Cardiac muscle cell (in vitro differentiated cells and primary cell): ENCODE results near the gene CD160. TPM values are rescaled to one million over a fixed set of nuclear protein-coding genes. Genes with fewer than 3 reads are reported as not detected.
"Not testable (repeated sequence)": the region's sequence is repeated elsewhere in the genome, so short reads cannot be mapped to it uniquely, and the experiment has no call there.

Source experiments
- DNase-seq, 2 donors: peaks; one replicate each; pipeline versions ENCODE4 v3.0.0 to v3.0.0-alpha.2; 2010 to 2017; ENCODE audit warnings: low read depth in 1 of 2, low spot score in 1 of 2
- H3K27ac ChIP-seq: fragments of 200-600 bp; sonication (generic); 2 replicates; pipeline ENCODE4 v1.5.1; 2016
- H3K27me3 ChIP-seq: fragments of 200-600 bp; sonication (generic); 2 replicates; pipeline ENCODE4 v1.6.0; 2016; ENCODE audit warnings: control low read depth
- H3K36me3 ChIP-seq: fragments of 200-600 bp; sonication (generic); 2 replicates; pipeline ENCODE4 v1.5.1; 2016; ENCODE audit warnings: control low read depth
- H3K4me1 ChIP-seq: fragments of 200-600 bp; sonication (generic); 2 replicates; pipeline ENCODE4 v1.8.1; 2017; ENCODE audit warnings: low read depth, mild to moderate bottlenecking, mixed run types
- H3K4me3 ChIP-seq: fragments of 200-600 bp; sonication (generic); 2 replicates; pipeline ENCODE4 v1.5.1; 2016; ENCODE audit warnings: mild to moderate bottlenecking
- H3K9me3 ChIP-seq: fragments of 200-600 bp; sonication (generic); 2 replicates; pipeline ENCODE4 v1.5.1; 2017; ENCODE audit warnings: low read depth, mild to moderate bottlenecking, control low read depth
- CTCF ChIP-seq: IDR thresholded peaks from 2 replicates; pipeline ENCODE4 v1.5.1; 2012; ENCODE audit warnings: low read depth, mild to moderate bottlenecking, low read length
- polyA plus RNA-seq: library from polyadenylated mRNA; unstranded; fragments of >200 nt; fragmentation: Nextera tagmentation; extraction: Ambion mirVana; gene quantifications from 2 replicates; pipeline ENCODE4 v1.2.1, GENCODE V29; 2016
- total RNA-seq: library from RNA; depleted of rRNA; stranded (reverse); fragments of >200 nt; gene quantifications from 2 replicates; pipeline ENCODE4 v1.2.3, GENCODE V29; 2016

Gene CD160
- total and polyA plus RNA-seq, 2 experiments from 2014 or later = 0.35 TPM; not detected in 1

- Histone ChIP-seq H3K4me3 (no peak overlapping the region), H3K36me3 (peaks cover 9% of the 10 kb centered on the region), H3K27me3 (no peaks in the 10 kb centered on the region), H3K4me1 (no peaks in the 10 kb centered on the region), H3K27ac (no peak overlapping the region), H3K9me3 (no peaks in the 10 kb centered on the region)
- no peak for DNase-seq
- no peak for TF ChIP-seq CTCF
Observed at GRCh38 chr1:145758116-145758515, 38.8 kb downstream of the CD160 start.

- TF ChIP-seq CTCF = no peak
- DNase-seq = no peak
- H3K4me3 ChIP-seq = no peak overlapping the region
- no peaks in the 10 kb centered on the region for H3K9me3 ChIP-seq
- H3K4me1 ChIP-seq = no peaks in the 10 kb centered on the region
- no peaks in the 10 kb centered on the region for H3K27me3 ChIP-seq
- peaks cover 9% of the 10 kb centered on the region for H3K36me3 ChIP-seq
- H3K27ac ChIP-seq = no peak overlapping the region
Observed at GRCh38 chr1:145758575-145758974, 39.3 kb downstream of the CD160 start.

GRCh38 chr1:145759721-145760120, 40.4 kb downstream of the CD160 start:
- H3K4me3 ChIP-seq = no peak overlapping the region
- no peaks in the 10 kb centered on the region for H3K9me3 ChIP-seq
- H3K27ac ChIP-seq = no peak overlapping the region
- DNase-seq = no peak
- peaks cover 9% of the 10 kb centered on the region for H3K36me3 ChIP-seq
- no peaks in the 10 kb centered on the region for H3K4me1 ChIP-seq
- no peak for TF ChIP-seq CTCF
- H3K27me3 ChIP-seq = no peaks in the 10 kb centered on the region

GRCh38 chr1:145760395-145760949, 41.2 kb downstream of the CD160 start:
- not testable (repeated sequence) for H3K27me3 ChIP-seq, H3K36me3 ChIP-seq, H3K4me3 ChIP-seq, H3K9me3 ChIP-seq, DNase-seq, H3K4me1 ChIP-seq, H3K27ac ChIP-seq

GRCh38 chr1:145761498-145761897, 42.2 kb downstream of the CD160 start:
- not testable (repeated sequence) for H3K27me3 ChIP-seq, H3K4me1 ChIP-seq, H3K9me3 ChIP-seq, H3K36me3 ChIP-seq, H3K4me3 ChIP-seq, H3K27ac ChIP-seq, DNase-seq

- H3K4me1 ChIP-seq, DNase-seq, H3K9me3 ChIP-seq, H3K27me3 ChIP-seq, H3K27ac ChIP-seq, H3K4me3 ChIP-seq, H3K36me3 ChIP-seq: not testable (repeated sequence)
Observed at GRCh38 chr1:145762001-145762400, 42.7 kb downstream of the CD160 start.

- not testable (repeated sequence) for DNase-seq, H3K27ac ChIP-seq, H3K36me3 ChIP-seq, H3K9me3 ChIP-seq, H3K4me3 ChIP-seq, H3K27me3 ChIP-seq, H3K4me1 ChIP-seq
Observed at GRCh38 chr1:145764231-145764940, 45.1 kb downstream of the CD160 start.

GRCh38 chr1:145765127-145765526, 45.8 kb downstream of the CD160 start:
- not testable (repeated sequence) for H3K4me3 ChIP-seq, H3K9me3 ChIP-seq, H3K27ac ChIP-seq, H3K36me3 ChIP-seq, DNase-seq, H3K27me3 ChIP-seq, H3K4me1 ChIP-seq

- not testable (repeated sequence) for H3K27me3 ChIP-seq, H3K4me1 ChIP-seq, DNase-seq, H3K4me3 ChIP-seq, H3K27ac ChIP-seq, H3K9me3 ChIP-seq, H3K36me3 ChIP-seq
Observed at GRCh38 chr1:145765585-145766360, 46.5 kb downstream of the CD160 start.

GRCh38 chr1:145766926-145767325, 47.6 kb downstream of the CD160 start:
- peaks cover 21% of the 10 kb centered on the region for H3K36me3 ChIP-seq
- not testable (repeated sequence) for H3K27me3 ChIP-seq, DNase-seq, H3K4me1 ChIP-seq, H3K4me3 ChIP-seq, H3K27ac ChIP-seq, H3K9me3 ChIP-seq

GRCh38 chr1:145768004-145768403, 48.7 kb downstream of the CD160 start:
- not testable (repeated sequence) for H3K4me3 ChIP-seq, H3K4me1 ChIP-seq, H3K27me3 ChIP-seq, H3K27ac ChIP-seq, H3K9me3 ChIP-seq, DNase-seq
- peaks cover 25% of the 10 kb centered on the region for H3K36me3 ChIP-seq
